A673 (cell line): ENCODE measurements around the gene SLX9. TPM values are rescaled to one million over a fixed set of nuclear protein-coding genes. Genes with fewer than 3 reads are reported as not detected.

ENCODE experiments used
- BruUV-seq: library from RNA; stranded (reverse); fragments of 400-500 nt; replicated peaks from 2 replicates; lab custom pipeline; 2021; lab: Mats Ljungman, UMichigan
- CTCF ChIA-PET: fragments of 300-600 bp; sonication (Branson Sonifier 250); formaldehyde crosslinking; loops from one replicate; lab custom pipeline; 2022; ENCODE audit warnings: antibody characterized with exemption; lab: Charles Lee
- POLR2A ChIA-PET: fragments of 300-600 bp; sonication (Branson Sonifier 250); formaldehyde crosslinking; loops from one replicate; lab custom pipeline; 2022; ENCODE audit warnings: antibody characterized with exemption; ENCODE audit not compliant: low non-redundant PET; lab: Charles Lee
- DNase-seq: peaks from one replicate; pipeline ENCODE4 v3.0.0-alpha.2; 2015; ENCODE audit warnings: low spot score
- H3K27ac ChIP-seq: fragments of 200-600 bp; sonication (generic); 2 replicates; pipeline ENCODE4 v1.5.1; 2016; ENCODE audit warnings: mixed run types, low read depth, mild to moderate bottlenecking, mixed read lengths, antibody characterized with exemption, low read length; ENCODE audit not compliant: poor library complexity, severe bottlenecking
- H3K27me3 ChIP-seq: fragments of 200-600 bp; sonication (generic); replicated peaks from 2 replicates; pipeline ENCODE4 v1.6.1; 2017; ENCODE audit warnings: mixed run types, low read depth, mild to moderate bottlenecking, mixed read lengths, antibody characterized with exemption, low read length; ENCODE audit not compliant: insufficient read depth, poor library complexity
- H3K36me3 ChIP-seq: fragments of 200-600 bp; sonication (generic); 2 replicates; pipeline ENCODE4 v1.6.1; 2016; ENCODE audit warnings: mixed run types, mild to moderate bottlenecking, mixed read lengths, antibody characterized with exemption, low read length; ENCODE audit not compliant: insufficient read depth, poor library complexity, severe bottlenecking
- H3K4me1 ChIP-seq: fragments of 200-600 bp; sonication (generic); 2 replicates; pipeline ENCODE4 v1.6.1; 2017; ENCODE audit warnings: mixed run types, mild to moderate bottlenecking, mixed read lengths, antibody characterized with exemption, low read length; ENCODE audit not compliant: insufficient read depth, poor library complexity, severe bottlenecking
- H3K4me3 ChIP-seq: fragments of 200-600 bp; sonication (generic); 2 replicates; pipeline ENCODE4 v1.5.1; 2016; ENCODE audit warnings: low read depth, mixed run types, mild to moderate bottlenecking, mixed read lengths, low read length; ENCODE audit not compliant: poor library complexity, severe bottlenecking
- H3K9me3 ChIP-seq: fragments of 200-600 bp; sonication (generic); 2 replicates; pipeline ENCODE4 v1.6.1; 2016; ENCODE audit warnings: mixed run types, low read depth, mild to moderate bottlenecking, mixed read lengths, antibody characterized with exemption, low read length; ENCODE audit not compliant: poor library complexity, severe bottlenecking
- EZH2 ChIP-seq: fragments of 200-600 bp; sonication (generic); IDR thresholded peaks from 2 replicates; pipeline ENCODE4 v1.6.1; 2017; ENCODE audit warnings: borderline replicate concordance, low read depth, mild to moderate bottlenecking, mixed read lengths, antibody characterized with exemption, low read length; ENCODE audit not compliant: poor library complexity, severe bottlenecking
- intact Hi-C: fragments of 100-400 bp; cut with micrococcal nuclease; formaldehyde crosslinking; loops from one replicate; pipeline ENCODE4 v1.10.0; 2022; ENCODE audit not compliant: unreplicated experiment
- total RNA-seq: library from RNA; stranded (reverse); gene quantifications from 2 replicates; pipeline ENCODE4 v1.2.3, GENCODE V29; 2021
- TF ChIP-seq, protein P1 (sequence below): fragments of 300-800, 200-600 bp; sonication (generic); conservative IDR thresholded peaks from 2 replicates; pipeline ENCODE4 v1.5.1; 2017; ENCODE audit warnings: low read depth, mild to moderate bottlenecking, antibody characterized with exemption, low read length, moderate library complexity, mixed read lengths

Gene SLX9
- total RNA-seq, 1 experiment from 2014 or later = 114 TPM

DNA sequence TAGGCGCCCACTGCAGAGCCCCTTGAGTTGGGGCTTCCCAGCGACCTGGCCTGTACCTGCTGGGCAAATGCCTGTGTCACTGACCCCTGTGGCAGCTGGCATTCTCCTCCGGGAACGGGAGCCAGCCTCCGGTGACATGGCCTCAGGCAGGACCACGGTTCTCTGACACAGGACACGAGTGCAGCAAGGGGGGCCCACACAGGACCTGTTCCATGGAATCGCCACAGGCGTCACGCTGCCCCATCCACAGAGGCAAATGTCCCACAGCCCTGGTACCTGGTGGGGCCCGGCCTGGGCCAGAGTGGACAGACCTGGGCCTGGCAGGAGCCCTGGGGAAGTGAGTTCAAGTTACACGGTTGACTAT is 21.7 kb upstream of the SLX9 start:
- Histone ChIP-seq H3K4me3 (no peak overlapping the region), H3K27me3 (no peaks in the 10 kb centered on the region), H3K4me1 (peaks cover 43% of the 10 kb centered on the region), H3K27ac (peak overlapping the region; percentile 44), H3K36me3 (no peaks in the 10 kb centered on the region), H3K9me3 (no peaks in the 10 kb centered on the region)
- no peak for TF ChIP-seq EZH2
- TF ChIP-seq, protein P1, sequence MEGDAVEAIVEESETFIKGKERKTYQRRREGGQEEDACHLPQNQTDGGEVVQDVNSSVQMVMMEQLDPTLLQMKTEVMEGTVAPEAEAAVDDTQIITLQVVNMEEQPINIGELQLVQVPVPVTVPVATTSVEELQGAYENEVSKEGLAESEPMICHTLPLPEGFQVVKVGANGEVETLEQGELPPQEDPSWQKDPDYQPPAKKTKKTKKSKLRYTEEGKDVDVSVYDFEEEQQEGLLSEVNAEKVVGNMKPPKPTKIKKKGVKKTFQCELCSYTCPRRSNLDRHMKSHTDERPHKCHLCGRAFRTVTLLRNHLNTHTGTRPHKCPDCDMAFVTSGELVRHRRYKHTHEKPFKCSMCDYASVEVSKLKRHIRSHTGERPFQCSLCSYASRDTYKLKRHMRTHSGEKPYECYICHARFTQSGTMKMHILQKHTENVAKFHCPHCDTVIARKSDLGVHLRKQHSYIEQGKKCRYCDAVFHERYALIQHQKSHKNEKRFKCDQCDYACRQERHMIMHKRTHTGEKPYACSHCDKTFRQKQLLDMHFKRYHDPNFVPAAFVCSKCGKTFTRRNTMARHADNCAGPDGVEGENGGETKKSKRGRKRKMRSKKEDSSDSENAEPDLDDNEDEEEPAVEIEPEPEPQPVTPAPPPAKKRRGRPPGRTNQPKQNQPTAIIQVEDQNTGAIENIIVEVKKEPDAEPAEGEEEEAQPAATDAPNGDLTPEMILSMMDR = no peak
- intact Hi-C loops = no loop called here
- DNase-seq = no peak
- ChIA-PET CTCF (no interaction called here), POLR2A (no interaction called here)
- BruUV-seq = no TSS peak

DNA sequence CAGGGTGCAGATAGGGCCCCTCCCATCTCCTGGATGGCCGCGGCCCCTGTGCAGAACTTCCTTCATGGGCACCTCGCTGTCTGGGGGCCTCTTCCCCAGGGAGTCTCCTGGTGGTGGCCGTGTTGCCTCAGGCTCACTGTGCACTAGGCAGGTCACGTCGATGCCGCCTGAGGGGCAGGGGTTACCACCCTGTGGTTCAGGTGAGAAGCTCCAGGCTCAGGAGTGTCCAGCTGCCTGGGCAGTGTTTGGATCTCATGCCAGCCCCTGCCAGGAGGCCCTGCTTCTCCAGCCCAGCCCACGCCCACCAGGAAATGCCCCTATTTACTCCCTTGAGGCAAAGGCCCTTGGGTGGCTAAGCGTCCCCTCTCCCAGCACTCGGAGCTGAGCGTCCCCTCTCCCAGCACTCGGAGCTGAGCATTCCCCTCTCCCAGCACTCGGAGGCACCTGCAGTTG is 21.2 kb upstream of the SLX9 start:
- DNase-seq = no peak
- CTCF ChIA-PET = no interaction called here

DNA sequence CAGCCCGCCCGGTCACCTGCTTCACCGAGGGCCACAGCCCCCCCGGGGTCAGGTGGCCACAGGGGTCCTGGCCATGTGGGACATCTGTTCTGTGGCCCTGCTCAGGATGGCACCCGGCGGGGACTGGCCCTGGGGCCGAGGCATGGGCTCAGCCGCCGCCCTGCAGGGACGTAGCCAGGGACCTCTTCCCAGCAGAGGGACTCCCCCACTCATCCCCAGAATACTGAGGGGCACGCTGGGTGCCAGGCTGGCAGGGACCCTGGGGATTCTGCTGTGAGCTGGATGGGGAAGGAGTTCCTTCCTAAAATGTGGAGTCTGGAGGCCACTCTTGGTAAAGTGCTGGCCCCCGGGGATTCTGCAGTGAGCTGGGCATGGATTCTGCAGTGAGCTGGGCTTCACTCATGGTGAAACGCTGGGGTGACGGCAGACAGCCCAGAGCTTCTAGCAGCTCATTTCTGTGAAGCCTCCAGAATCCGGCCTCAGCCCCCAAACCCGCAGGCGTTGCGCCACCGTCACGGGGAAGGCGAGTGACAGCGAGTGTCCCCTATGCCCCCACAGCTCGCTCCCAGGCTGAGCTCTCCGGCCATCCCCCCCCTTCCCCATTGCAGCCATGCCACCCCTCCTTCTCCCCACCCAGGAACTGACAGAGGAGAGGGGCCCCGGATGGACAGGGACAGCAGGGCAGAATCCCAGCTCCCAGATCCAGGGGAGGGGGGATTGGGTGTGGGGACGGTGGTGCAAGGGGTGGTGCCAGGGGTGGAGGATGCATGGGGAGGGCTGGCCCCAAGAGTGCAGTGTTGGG is 20.5 kb upstream of the SLX9 start:
- TF ChIP-seq, protein P1 = no peak
- TF ChIP-seq EZH2 = no peak
- H3K36me3 ChIP-seq = no peaks in the 10 kb centered on the region
- DNase-seq = no peak
- CTCF ChIA-PET = no interaction called here
- no peak overlapping the region for H3K4me3 ChIP-seq
- peak overlapping the region; percentile 76 for H3K27ac ChIP-seq
- POLR2A ChIA-PET = interaction anchor here (0.6 kb wide), 1 partner anchor 128 kb away, joined by 3 read pairs; no protein-coding TSS in a partner anchor
- H3K9me3 ChIP-seq = no peaks in the 10 kb centered on the region
- no peaks in the 10 kb centered on the region for H3K27me3 ChIP-seq
- intact Hi-C loops = no loop called here
- peaks cover 55% of the 10 kb centered on the region for H3K4me1 ChIP-seq
- no TSS peak for BruUV-seq

More for the DNA sequence above, 21.2 kb upstream of the SLX9 start:
- Histone ChIP-seq H3K9me3 (no peaks in the 10 kb centered on the region), H3K36me3 (no peaks in the 10 kb centered on the region), H3K4me1 (peaks cover 48% of the 10 kb centered on the region), H3K27ac (peak overlapping the region; percentile 44), H3K27me3 (no peaks in the 10 kb centered on the region), H3K4me3 (no peak overlapping the region)
- TF ChIP-seq EZH2 = no peak
- intact Hi-C loops = no loop called here
- no TSS peak for BruUV-seq
- POLR2A ChIA-PET = no interaction called here
